Daoy (cell line): ENCODE data around the gene TAAR8. TPM values are rescaled to one million over a fixed set of nuclear protein-coding genes. Genes with fewer than 3 reads are reported as not detected.
A peak's percentile ranks its signal among the peaks of the same experiment; 100 is the strongest.
"Not testable (repeated sequence)": the region's sequence is repeated elsewhere in the genome, so short reads cannot be mapped to it uniquely, and the experiment has no call there.

ENCODE experiments used
- DNase-seq: peaks from one replicate; pipeline ENCODE4 v3.0.0-alpha.2; 2015; ENCODE audit warnings: low read depth
- total RNA-seq: library from RNA; depleted of rRNA; stranded (reverse); fragments of >200 nt; shearing (Covaris generic); gene quantifications from 2 replicates; pipeline ENCODE4 v1.2.3, GENCODE V29; 2014; rRNA removed

Gene TAAR8
- total RNA-seq, 1 experiment from 2014 or later, result not detected

- DNase-seq, result no peak
These were observed 7.6 kb upstream of the TAAR8 start for GRCh38 chr6:132544826-132545225.

DNA sequence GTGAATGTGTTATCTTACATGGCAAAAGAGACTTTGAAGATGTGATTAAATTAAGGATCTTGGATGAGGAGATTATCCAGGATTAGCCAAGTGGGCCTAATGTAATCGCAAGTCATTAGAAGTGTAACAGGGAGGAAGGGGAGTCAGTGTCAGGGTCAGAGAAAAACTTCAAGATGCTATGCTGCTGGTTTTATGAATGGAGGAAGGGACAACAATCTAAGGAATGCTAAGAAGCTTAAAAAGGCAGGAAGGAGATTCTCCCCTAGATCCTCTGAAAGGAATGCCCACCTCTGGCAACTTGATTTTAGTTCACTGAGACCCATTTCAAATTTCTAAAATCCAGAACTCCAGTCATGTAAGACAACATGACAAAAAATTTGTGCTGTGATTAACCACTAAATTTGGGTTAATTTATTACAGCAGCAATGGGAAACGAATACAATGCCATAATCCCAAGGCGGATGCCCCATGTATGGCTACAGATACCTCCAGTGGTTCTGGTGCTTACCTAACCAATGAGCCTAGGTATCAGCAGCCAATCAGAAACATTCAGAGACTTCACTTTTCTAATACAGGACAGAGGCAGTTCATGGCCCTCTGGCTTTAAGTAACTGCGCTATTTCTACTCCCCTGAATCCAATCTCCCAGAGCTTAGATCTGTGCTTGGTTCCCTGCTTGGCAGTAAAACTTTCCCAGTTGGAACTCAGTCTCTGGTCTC, 3.6 kb upstream of the TAAR8 start:
- DNase-seq, result no peak

- no peak for DNase-seq
These were observed 1.3 kb upstream of the TAAR8 start for GRCh38 chr6:132551214-132551613.

GRCh38 chr6:132560087-132560486, 7.6 kb downstream of the TAAR8 start:
- DNase-seq, result not testable (repeated sequence)

DNA sequence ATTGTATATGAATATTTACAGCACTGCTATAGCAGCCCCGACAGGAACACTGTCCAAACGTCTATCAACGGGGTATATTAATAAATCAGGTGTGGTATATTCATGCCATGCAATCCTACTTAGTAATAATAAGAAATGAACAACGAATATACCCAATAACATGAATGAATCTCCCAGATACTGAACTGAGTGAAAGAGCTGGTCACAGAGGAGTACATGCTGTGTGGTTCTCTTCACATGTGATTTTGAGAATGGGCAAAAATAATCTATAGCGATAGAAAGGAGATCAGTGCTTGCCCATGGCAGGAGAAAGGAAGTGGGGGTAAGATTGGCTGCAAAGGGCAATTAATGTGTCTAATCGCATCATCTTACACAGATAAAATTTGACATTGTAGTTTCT, 13.9 kb downstream of the TAAR8 start:
- DNase-seq, result no peak

DNA sequence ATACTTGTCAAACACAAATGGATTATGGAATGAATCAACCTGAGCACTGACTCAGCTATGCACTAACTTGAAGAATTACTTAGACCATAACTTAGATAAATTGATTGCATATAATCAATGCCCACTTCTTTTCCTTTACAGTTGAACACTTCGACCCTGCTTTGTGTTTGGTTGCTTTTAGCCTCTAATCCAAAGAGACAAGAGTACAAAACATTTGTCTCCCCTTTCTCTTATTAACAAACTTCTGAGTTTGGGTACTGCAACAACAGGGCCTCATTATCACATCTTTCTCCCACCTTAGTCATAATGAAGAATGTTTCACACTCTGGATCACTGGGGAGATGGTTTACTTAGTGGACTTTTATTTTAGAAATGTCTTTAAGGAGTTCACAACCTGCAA, 15.1 kb downstream of the TAAR8 start:
- DNase-seq, result no peak

DNA sequence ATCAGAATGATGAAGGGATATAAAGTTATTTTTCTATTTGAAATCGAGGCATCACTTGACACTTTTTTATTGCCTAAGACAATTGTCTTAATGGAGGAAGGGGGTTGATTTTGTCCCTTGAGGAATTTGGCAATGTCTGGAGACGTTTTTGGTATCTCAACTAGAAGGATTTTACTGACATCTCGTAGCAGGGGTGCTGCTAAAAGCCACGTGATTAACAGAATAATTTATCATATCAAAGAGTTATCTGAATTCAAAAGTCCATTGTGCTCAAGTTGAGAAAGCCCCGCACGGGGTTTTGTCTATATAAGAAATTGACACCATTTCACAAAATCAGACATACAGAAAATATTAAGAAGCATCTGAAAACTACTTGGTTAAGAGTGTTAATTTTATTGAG, 16.1 kb downstream of the TAAR8 start:
- no peak for DNase-seq

- no peak for DNase-seq
These were observed 16.7 kb downstream of the TAAR8 start for GRCh38 chr6:132569170-132569569.

DNA sequence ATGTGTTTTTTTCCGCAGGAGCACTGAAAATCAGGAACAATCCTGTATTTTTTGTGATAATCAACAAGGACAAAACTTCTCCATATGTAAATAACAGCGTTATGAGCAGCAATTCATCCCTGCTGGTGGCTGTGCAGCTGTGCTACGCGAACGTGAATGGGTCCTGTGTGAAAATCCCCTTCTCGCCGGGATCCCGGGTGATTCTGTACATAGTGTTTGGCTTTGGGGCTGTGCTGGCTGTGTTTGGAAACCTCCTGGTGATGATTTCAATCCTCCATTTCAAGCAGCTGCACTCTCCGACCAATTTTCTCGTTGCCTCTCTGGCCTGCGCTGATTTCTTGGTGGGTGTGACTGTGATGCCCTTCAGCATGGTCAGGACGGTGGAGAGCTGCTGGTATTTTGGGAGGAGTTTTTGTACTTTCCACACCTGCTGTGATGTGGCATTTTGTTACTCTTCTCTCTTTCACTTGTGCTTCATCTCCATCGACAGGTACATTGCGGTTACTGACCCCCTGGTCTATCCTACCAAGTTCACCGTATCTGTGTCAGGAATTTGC, 17.8 kb downstream of the TAAR8 start, which contains the start of gene TAAR6:
Gene TAAR6, plus strand, starts transcription at position 102 of the 557 bp plus-strand sequence. Its CDS starts 0 bp downstream, at position 102.
- no peak for DNase-seq

- DNase-seq, result no peak
These were observed 19.3 kb downstream of the TAAR8 start for GRCh38 chr6:132571774-132572173.

DNA sequence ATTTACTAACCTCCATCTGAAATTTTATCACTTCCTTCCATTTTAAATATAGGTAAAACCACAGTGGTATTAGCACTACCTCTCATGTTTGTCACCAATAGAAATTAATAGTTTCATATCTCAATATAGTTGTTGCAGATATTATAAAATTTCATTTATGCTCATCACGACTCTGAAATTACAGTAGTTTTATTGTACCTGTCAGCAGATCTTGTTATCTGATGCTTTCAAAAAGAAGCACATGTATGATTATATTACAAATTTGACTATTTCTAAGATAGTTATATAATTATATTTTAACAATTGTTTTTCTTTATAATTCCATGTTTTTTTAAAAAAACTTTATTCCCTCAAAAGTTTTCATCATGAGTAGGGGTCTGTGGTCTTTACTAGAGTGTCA, 32.2 kb downstream of the TAAR8 start:
- no peak for DNase-seq

- DNase-seq, result no peak
These were observed 35.0 kb downstream of the TAAR8 start for GRCh38 chr6:132587424-132587823.

DNA sequence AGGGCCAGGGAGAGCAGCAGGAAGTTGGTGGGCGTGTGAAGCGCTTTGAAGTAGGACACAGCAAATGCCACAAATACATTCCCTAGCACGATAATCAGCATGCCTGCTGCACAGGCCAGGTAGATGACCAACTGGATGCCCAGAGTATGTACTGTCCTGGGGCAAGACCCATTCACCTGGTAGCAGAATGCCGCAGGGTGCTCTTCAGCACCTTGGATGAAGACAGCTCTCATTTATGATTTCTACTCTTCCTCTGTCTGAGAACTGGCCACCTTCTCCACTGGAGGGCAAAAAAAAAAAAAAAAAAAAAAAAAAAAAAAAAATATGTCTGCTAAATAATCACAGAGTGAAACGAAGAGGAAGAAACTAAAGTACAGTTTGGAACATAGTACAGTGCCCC, 37.0 kb downstream of the TAAR8 start, which contains the start of gene TAAR5:
Gene TAAR5, minus strand, starts transcription at position 288 of the 400 bp plus-strand sequence. Its CDS starts 55 bp downstream, at position 233.
- no peak for DNase-seq

DNA sequence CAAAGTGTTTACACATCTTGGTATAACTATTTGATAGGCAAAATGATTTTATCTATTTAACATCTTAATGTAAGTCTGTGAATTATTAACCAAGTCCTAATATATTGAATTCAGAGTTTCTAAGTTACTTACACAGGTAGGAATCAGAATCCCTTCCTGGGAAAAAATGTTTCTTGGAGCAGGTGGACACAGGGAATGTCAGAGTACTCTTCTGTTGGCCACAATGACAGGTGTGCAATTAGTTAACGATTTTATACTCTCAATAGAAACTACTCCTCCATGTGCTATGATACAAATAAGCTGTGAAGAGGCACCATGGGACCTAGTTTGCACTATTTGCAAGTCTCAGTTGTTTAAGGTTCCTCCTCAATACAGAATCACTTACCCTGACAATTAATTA, 37.9 kb downstream of the TAAR8 start:
- no peak for DNase-seq

DNA sequence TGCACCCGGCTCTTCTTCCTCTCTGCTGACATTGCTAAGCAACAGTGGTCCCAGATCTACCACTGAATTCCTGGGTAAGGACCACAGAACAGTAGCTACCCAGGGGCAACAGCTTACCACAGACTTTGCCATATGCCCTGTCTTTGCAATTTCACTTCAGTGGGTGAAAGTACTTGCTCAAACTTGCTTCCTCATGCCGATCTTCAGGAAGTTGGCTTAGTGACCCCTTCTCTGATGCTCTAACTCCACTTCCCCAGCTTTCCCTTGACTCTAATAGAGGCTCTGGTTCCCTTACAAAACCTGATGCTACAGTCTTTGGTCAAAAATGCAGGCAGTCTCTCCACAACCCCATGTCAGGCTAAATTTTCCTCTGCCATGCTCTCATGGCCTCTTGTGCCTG, 40.4 kb downstream of the TAAR8 start:
- no peak for DNase-seq

- DNase-seq, result no peak
These were observed 43.7 kb downstream of the TAAR8 start for GRCh38 chr6:132596201-132596600.

- peak; percentile 19 for DNase-seq
These were observed 46.0 kb downstream of the TAAR8 start for GRCh38 chr6:132598473-132598872.

DNA sequence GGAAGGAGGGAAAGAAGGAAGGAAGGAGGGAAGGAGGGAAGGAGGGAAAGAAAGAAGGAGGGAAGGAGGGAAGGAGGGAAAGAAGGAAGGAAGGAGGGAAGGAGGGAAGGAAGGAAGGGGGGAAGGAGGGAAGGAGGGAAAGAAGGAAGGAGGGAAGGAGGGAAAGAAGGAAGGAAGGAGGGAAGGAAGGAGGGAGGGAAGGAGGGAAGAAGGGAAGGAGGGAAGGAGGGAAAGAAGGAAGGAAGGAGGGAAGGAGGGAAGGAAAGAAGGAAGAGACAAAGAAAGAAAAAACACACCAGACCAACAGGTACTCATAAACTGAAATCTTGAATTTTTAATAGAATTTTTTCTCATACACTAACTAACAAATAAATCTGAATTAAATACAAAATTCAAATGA, 48.4 kb downstream of the TAAR8 start:
- DNase-seq, result not testable (repeated sequence)

Other genes with a start within 250 kb of the TAAR8 start
- 0.71 and 0.97 TPM in 2 replicates for gene MOXD1, start 151.2 kb upstream of the TAAR8 start, total RNA-seq
- gene STX7, start 39.6 kb upstream of the TAAR8 start, total RNA-seq, result 26.5 and 28.4 TPM in 2 replicates
- not detected in 2 replicates for gene TAAR9, start 14.4 kb upstream of the TAAR8 start, total RNA-seq
- gene TAAR6, start 17.6 kb downstream of the TAAR8 start, total RNA-seq, result not detected in 2 replicates
- gene TAAR5, start 37.1 kb downstream of the TAAR8 start, total RNA-seq, result not detected in 2 replicates
- gene TAAR2, start 71.6 kb downstream of the TAAR8 start, total RNA-seq, result not detected in 2 replicates
- gene TAAR1, start 106.5 kb downstream of the TAAR8 start, total RNA-seq, result not detected in 2 replicates
- 0.23 TPM in 1 of 2 replicates, not detected in the other for gene VNN1, start 161.4 kb downstream of the TAAR8 start, total RNA-seq
- 0.48 TPM in 1 of 2 replicates, not detected in the other for gene VNN2, start 205.2 kb downstream of the TAAR8 start, total RNA-seq
- gene SLC18B1, start 246.0 kb downstream of the TAAR8 start, total RNA-seq, result 7.9 and 8.9 TPM in 2 replicates